ENCODE measurements around the gene NDST1.

Gene NDST1

DNA sequence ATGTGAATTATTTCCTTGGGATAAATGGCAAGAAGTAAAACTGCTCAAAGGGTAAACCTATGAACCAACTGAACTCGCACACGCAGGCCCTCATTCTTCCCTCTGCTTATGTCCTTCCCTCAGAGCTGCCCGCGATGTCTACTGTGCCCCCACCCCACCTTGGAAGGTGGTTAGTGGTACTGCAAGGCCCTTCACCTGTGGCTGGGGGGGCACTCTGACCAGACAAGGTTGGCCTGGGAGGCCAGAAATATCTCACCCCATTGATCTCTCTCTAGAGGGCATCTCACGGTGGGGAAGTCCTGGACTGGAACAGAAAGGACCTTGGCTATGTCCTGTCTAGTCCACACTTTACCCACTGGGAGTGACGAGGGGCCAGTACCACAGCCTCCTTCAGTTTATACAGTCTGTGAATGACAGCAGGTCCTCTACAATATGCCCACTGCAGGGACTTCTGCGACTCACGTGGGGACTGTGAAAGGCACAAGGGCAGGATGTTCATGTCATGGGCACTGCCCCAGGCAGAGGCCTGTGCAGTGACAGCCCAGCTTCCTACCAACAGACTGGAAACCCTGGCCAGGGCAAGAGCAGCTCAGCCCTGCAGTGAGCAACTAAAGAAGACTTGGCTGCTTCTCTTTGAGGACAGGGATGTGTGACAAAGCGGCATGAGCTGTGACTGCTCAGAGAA lies 75.8 kb downstream of the NDST1 start:
- no peak overlapping the region for H3K27ac ChIP-seq (ENCODE audit: low read depth, low read length, poor library complexity, severe bottlenecking)
- H3K27me3 ChIP-seq (ENCODE audit: insufficient read depth, low read length) = 0 out of 2 replicates have a peak, but pooled peaks cover 5% of the 10 kb centered on the region
- no peak overlapping the region for H3K9ac ChIP-seq (ENCODE audit: low read length)
- H3K36me3 ChIP-seq (ENCODE audit: insufficient read depth, low read length) = no peaks in the 10 kb centered on the region
- H4K20me1 ChIP-seq (ENCODE audit: insufficient read depth, low read length) = no peaks in the 10 kb centered on the region
- no peaks in the 10 kb centered on the region for H3K9me2 ChIP-seq (ENCODE audit: low read depth, low read length)
- no peaks in the 10 kb centered on the region for H3K79me2 ChIP-seq (ENCODE audit: insufficient read depth, low read length)
- no peak overlapping the region for H3K4me2 ChIP-seq (ENCODE audit: low read length)
- H3K9me3 ChIP-seq (ENCODE audit: low read length) = no peaks in the 10 kb centered on the region
- H3K4me3 ChIP-seq (ENCODE audit: low read depth, low read length, poor library complexity, severe bottlenecking) = no peak overlapping the region
- no peaks in the 10 kb centered on the region for H3K4me1 ChIP-seq (ENCODE audit: insufficient read depth, low read length, severe bottlenecking)
- H3F3A ChIP-seq (ENCODE audit: insufficient read depth, low read length) = no peaks in the 10 kb centered on the region
- no peak overlapping the region for H2AFZ ChIP-seq (ENCODE audit: low read length)
- no peak for TF ChIP-seq EZH2 (IDR thresholded peaks at IDR 0.05; ENCODE audit: borderline replicate concordance, low read length)
- TF ChIP-seq, protein P1, sequence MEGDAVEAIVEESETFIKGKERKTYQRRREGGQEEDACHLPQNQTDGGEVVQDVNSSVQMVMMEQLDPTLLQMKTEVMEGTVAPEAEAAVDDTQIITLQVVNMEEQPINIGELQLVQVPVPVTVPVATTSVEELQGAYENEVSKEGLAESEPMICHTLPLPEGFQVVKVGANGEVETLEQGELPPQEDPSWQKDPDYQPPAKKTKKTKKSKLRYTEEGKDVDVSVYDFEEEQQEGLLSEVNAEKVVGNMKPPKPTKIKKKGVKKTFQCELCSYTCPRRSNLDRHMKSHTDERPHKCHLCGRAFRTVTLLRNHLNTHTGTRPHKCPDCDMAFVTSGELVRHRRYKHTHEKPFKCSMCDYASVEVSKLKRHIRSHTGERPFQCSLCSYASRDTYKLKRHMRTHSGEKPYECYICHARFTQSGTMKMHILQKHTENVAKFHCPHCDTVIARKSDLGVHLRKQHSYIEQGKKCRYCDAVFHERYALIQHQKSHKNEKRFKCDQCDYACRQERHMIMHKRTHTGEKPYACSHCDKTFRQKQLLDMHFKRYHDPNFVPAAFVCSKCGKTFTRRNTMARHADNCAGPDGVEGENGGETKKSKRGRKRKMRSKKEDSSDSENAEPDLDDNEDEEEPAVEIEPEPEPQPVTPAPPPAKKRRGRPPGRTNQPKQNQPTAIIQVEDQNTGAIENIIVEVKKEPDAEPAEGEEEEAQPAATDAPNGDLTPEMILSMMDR (IDR thresholded peaks at IDR 0.05; ENCODE audit: low read length) = no peak

DNA sequence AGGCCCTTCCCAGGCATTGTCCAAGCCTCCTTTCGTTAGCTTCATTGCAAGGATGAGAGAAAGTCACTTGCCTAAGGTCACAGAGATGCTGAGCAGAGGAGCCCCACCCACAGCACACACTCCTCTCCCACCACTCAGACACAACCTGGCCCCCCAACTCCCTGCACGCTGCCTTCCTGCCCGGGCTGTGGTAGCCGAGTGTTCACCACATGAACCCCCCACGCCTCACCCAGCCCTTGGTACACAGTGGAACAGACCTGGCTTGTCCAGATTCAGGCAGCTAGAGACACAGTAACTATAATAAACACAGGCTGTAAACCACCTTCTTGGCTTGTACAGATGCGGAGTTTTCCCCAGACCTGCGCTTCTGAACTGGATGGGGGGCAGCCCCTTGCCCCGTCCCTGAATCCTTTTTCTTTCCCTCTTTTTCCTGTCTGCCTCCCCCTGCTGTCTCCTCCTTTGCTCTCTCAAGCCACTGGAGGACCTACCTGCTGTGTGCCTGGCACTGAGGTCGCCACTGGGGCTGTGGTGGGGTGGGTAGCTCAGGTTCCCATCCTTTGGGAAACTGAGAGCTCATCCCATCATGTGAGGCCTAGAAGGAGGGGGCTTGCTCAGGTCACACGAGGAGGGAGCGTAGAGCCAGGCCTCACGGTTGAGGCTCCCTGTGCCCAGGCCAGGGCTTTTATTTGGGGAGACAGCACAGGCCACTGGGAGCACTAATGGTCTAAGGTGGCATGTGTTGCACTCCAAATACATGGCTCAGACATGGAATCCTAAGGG lies 76.8 kb downstream of the NDST1 start:
- no peak overlapping the region for H3K27ac ChIP-seq (ENCODE audit: low read depth, low read length, poor library complexity, severe bottlenecking)

DNA sequence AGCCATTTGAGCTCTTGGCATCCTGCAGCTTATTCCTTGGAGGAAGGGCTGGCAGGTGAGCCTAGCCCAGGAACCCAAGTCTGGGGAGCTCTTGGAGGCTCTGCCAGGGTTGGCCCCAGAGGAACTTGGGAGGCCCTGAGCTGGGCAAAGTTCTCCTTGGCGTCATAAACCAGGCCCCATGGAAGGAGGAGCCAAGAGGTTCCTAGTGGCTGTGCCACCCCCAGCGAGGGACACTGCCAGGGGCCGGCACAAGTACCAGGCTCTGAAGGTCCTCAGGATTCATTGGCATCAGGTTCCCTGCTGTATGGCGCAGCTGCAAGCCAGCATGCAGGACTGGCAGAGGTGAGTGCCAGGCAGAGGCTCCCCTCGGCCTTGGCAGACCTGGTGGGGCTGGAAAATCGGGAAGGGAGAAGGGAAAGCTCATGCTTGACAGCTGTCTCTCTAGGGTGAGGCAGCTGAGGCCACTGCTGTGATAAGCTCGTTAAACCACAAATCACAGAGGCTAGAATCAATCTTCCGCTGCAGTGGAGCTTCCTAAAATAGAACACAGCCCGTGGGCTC lies 77.9 kb downstream of the NDST1 start:
- Histone ChIP-seq H4K20me1 (ENCODE audit: insufficient read depth, low read length) (no peaks in the 10 kb centered on the region), H3K9me3 (ENCODE audit: low read length) (no peaks in the 10 kb centered on the region), H3K4me1 (ENCODE audit: insufficient read depth, low read length, severe bottlenecking) (no peaks in the 10 kb centered on the region), H3K79me2 (ENCODE audit: insufficient read depth, low read length) (no peaks in the 10 kb centered on the region), H3K9me2 (ENCODE audit: low read depth, low read length) (no peaks in the 10 kb centered on the region), H3K4me3 (ENCODE audit: low read depth, low read length, poor library complexity, severe bottlenecking) (no peak overlapping the region), H3K9ac (ENCODE audit: low read length) (no peak overlapping the region), H3K36me3 (ENCODE audit: insufficient read depth, low read length) (no peaks in the 10 kb centered on the region), H3K4me2 (ENCODE audit: low read length) (no peak overlapping the region), H3K27me3 (ENCODE audit: insufficient read depth, low read length) (no peaks in the 10 kb centered on the region), H2AFZ (ENCODE audit: low read length) (no peak overlapping the region), H3K27ac (ENCODE audit: low read depth, low read length, poor library complexity, severe bottlenecking) (no peak overlapping the region), H3F3A (ENCODE audit: insufficient read depth, low read length) (no peaks in the 10 kb centered on the region)
- TF ChIP-seq, protein P1 (IDR thresholded peaks at IDR 0.05; ENCODE audit: low read length) = no peak
- no peak for TF ChIP-seq EZH2 (IDR thresholded peaks at IDR 0.05; ENCODE audit: borderline replicate concordance, low read length)

More for the DNA sequence above, 76.8 kb downstream of the NDST1 start:
- Histone ChIP-seq H3F3A (ENCODE audit: insufficient read depth, low read length) (no peaks in the 10 kb centered on the region), H3K27me3 (ENCODE audit: insufficient read depth, low read length) (0 out of 2 replicates have a peak, but pooled peaks cover 3% of the 10 kb centered on the region), H3K9me3 (ENCODE audit: low read length) (no peaks in the 10 kb centered on the region), H3K4me2 (ENCODE audit: low read length) (no peak overlapping the region), H3K9ac (ENCODE audit: low read length) (no peak overlapping the region), H3K4me1 (ENCODE audit: insufficient read depth, low read length, severe bottlenecking) (no peaks in the 10 kb centered on the region), H3K9me2 (ENCODE audit: low read depth, low read length) (no peaks in the 10 kb centered on the region), H3K79me2 (ENCODE audit: insufficient read depth, low read length) (no peaks in the 10 kb centered on the region), H3K36me3 (ENCODE audit: insufficient read depth, low read length) (no peaks in the 10 kb centered on the region), H2AFZ (ENCODE audit: low read length) (no peak overlapping the region), H4K20me1 (ENCODE audit: insufficient read depth, low read length) (no peaks in the 10 kb centered on the region), H3K4me3 (ENCODE audit: low read depth, low read length, poor library complexity, severe bottlenecking) (no peak overlapping the region)
- TF ChIP-seq, protein P1 (IDR thresholded peaks at IDR 0.05; ENCODE audit: low read length) = no peak
- TF ChIP-seq EZH2 (IDR thresholded peaks at IDR 0.05; ENCODE audit: borderline replicate concordance, low read length) = no peak
